GM19397 (cell line): Measurements from ENCODE around the gene RNF144A.
"Not testable (repeated sequence)": the region's sequence is repeated elsewhere in the genome, so short reads cannot be mapped to it uniquely, and the experiment has no call there.

Experiments used
- ATAC-seq: cut with Tn5 transposase; IDR thresholded peaks from one replicate; pipeline ENCODE4 v1.9.1; 2021; ENCODE audit warnings: mild to moderate bottlenecking, moderate library complexity; ENCODE audit not compliant: unreplicated experiment

The RNF144A gene

GRCh38 chr2:6927186-6927585, 10.0 kb downstream of the RNF144A start:
- ATAC-seq = no peak

- ATAC-seq = no peak
Observed at GRCh38 chr2:6927753-6928152, 10.5 kb downstream of the RNF144A start.

- no peak for ATAC-seq
Observed at GRCh38 chr2:6928452-6928851, 11.2 kb downstream of the RNF144A start.

- ATAC-seq = no peak
Observed at GRCh38 chr2:6929196-6929819, 12.1 kb downstream of the RNF144A start.

- no peak for ATAC-seq
Observed at GRCh38 chr2:6930923-6931647, 13.9 kb downstream of the RNF144A start.

- no peak for ATAC-seq
Observed at GRCh38 chr2:6931753-6932152, 14.5 kb downstream of the RNF144A start.

GRCh38 chr2:6932206-6932605, 15.0 kb downstream of the RNF144A start:
- ATAC-seq = no peak

- no peak for ATAC-seq
Observed at GRCh38 chr2:6932828-6933227, 15.6 kb downstream of the RNF144A start.

- ATAC-seq = no peak
Observed at GRCh38 chr2:6933911-6934310, 16.7 kb downstream of the RNF144A start.

- no peak for ATAC-seq
Observed at GRCh38 chr2:6934345-6934744, 17.1 kb downstream of the RNF144A start.

GRCh38 chr2:6934758-6935651, 17.8 kb downstream of the RNF144A start:
- no peak for ATAC-seq

GRCh38 chr2:6935652-6936020, 18.4 kb downstream of the RNF144A start:
- ATAC-seq = not testable (repeated sequence)

GRCh38 chr2:6937157-6937556, 19.9 kb downstream of the RNF144A start:
- ATAC-seq = no peak

- ATAC-seq = no peak
Observed at GRCh38 chr2:6937582-6937981, 20.4 kb downstream of the RNF144A start.

- ATAC-seq = no peak
Observed at GRCh38 chr2:6939071-6939470, 21.9 kb downstream of the RNF144A start.

- no peak for ATAC-seq
Observed at GRCh38 chr2:6940820-6941219, 23.6 kb downstream of the RNF144A start.

- ATAC-seq = no peak
Observed at GRCh38 chr2:6941299-6942046, 24.3 kb downstream of the RNF144A start.

GRCh38 chr2:6942848-6943247, 25.6 kb downstream of the RNF144A start:
- ATAC-seq = no peak

GRCh38 chr2:6943523-6943922, 26.3 kb downstream of the RNF144A start:
- no peak for ATAC-seq

GRCh38 chr2:6943971-6944370, 26.8 kb downstream of the RNF144A start:
- no peak for ATAC-seq

- no peak for ATAC-seq
Observed at GRCh38 chr2:6944555-6944954, 27.3 kb downstream of the RNF144A start.
